ENCODE data around the gene RBKS.

The RBKS gene

GRCh38 chr2:27790796-27791195, 99.4 kb downstream of the RBKS start (continued):
- TF ChIP-seq PRDM4 (tag by site-specific recombination; IDR thresholded peaks at IDR 0.05) (no peak), PRDM1 (tag by site-specific recombination; IDR thresholded peaks at IDR 0.05) (no peak), ZNF132 (tag by site-specific recombination; IDR thresholded peaks at IDR 0.05; ENCODE audit: borderline replicate concordance) (no peak), ZBTB1 (tag by site-specific recombination; IDR thresholded peaks at IDR 0.05) (no peak), GFI1B (tag by site-specific recombination; IDR thresholded peaks at IDR 0.05) (no peak), GLI4 (tag by site-specific recombination; IDR thresholded peaks at IDR 0.05) (no peak)

- ChIA-PET CTCF (no interaction called here), POLR2A (no interaction called here)
- TF ChIP-seq ZNF292 (tag by site-specific recombination; IDR thresholded peaks at IDR 0.05; ENCODE audit: borderline replicate concordance, low read depth) (no peak), ZNF19 (tag by site-specific recombination; IDR thresholded peaks at IDR 0.05; ENCODE audit: low read depth) (no peak), ZNF211 (tag by site-specific recombination; IDR thresholded peaks at IDR 0.05; ENCODE audit: low read depth) (no peak), ZNF785 (tag by site-specific recombination; IDR thresholded peaks at IDR 0.05) (no peak), ZNF280C (tag by site-specific recombination; IDR thresholded peaks at IDR 0.05) (no peak), ZBTB1 (tag by site-specific recombination; IDR thresholded peaks at IDR 0.05) (no peak), GLIS2 (tag by site-specific recombination; IDR thresholded peaks at IDR 0.05) (no peak), ZNF324 (tag by site-specific recombination; IDR thresholded peaks at IDR 0.05) (no peak), SALL2 (tag by site-specific recombination; IDR thresholded peaks at IDR 0.05; ENCODE audit: borderline replicate concordance) (no peak), KLF8 (tag by site-specific recombination; IDR thresholded peaks at IDR 0.05) (no peak), ZNF146 (tag by site-specific recombination; IDR thresholded peaks at IDR 0.05) (no peak), TSHZ1 (tag by site-specific recombination; IDR thresholded peaks at IDR 0.05; ENCODE audit: borderline replicate concordance) (no peak), KLF7 (tag by site-specific recombination; IDR thresholded peaks at IDR 0.05; ENCODE audit: borderline replicate concordance) (no peak), MYNN (tag by site-specific recombination; IDR thresholded peaks at IDR 0.05; ENCODE audit: borderline replicate concordance) (no peak), ZNF221 (tag by site-specific recombination; IDR thresholded peaks at IDR 0.05; ENCODE audit: borderline replicate concordance) (no peak)
- H3K4me1 ChIP-seq (ENCODE audit: control insufficient read depth, insufficient read depth, low read length): no peaks in the 10 kb centered on the region
- H3K9me3 ChIP-seq (ENCODE audit: control insufficient read depth, insufficient read depth, low read depth, low read length): no peaks in the 10 kb centered on the region
- H3K4me3 ChIP-seq (ENCODE audit: low read depth, low read length): no peak overlapping the region
- H3K27ac ChIP-seq (ENCODE audit: extremely low read depth, low read depth, low read length): no peak overlapping the region
- H3K36me3 ChIP-seq (ENCODE audit: control insufficient read depth in 2 of 2, insufficient read depth in 1 of 2, low read length in 2 of 2): peaks cover 12 to 22% of the 10 kb centered on the region in 2 experiments; a peak in 2 of 3 replicates
These were observed 107.5 kb downstream of the RBKS start for GRCh38 chr2:27782701-27783100.

Measured in HEK293 (cell line).